Fibroblast of skin of right quadriceps (primary cell): Measurements from ENCODE around the gene PGAM5.

Source experiments
- DNase-seq: peaks from one replicate; pipeline ENCODE4 v3.0.0-alpha.2; 2013

PGAM5 gene

GRCh38 chr12:132710405-132711079, at the start of gene PGAM5:
TSS of gene PGAM5 (plus strand) at chr12:132710842. CDS start at chr12:132710877, 35 bp downstream.
- DNase-seq, result peak; percentile 75

GRCh38 chr12:132660996-132661395, 49.6 kb upstream of the PGAM5 start:
- DNase-seq, result no peak

- DNase-seq, result no peak
Observed at GRCh38 chr12:132661972-132662371, 48.7 kb upstream of the PGAM5 start.

- DNase-seq, result no peak
Observed at GRCh38 chr12:132662901-132663755, 47.5 kb upstream of the PGAM5 start.

- DNase-seq, result no peak
Observed at GRCh38 chr12:132664206-132665148, 46.2 kb upstream of the PGAM5 start.

- no peak for DNase-seq
Observed at GRCh38 chr12:132665149-132665491, 45.5 kb upstream of the PGAM5 start.

- DNase-seq, result no peak
Observed at GRCh38 chr12:132665794-132666193, 44.8 kb upstream of the PGAM5 start.

- no peak for DNase-seq
Observed at GRCh38 chr12:132668191-132669088, 42.2 kb upstream of the PGAM5 start.

- no peak for DNase-seq
Observed at GRCh38 chr12:132669166-132669879, 41.3 kb upstream of the PGAM5 start.

GRCh38 chr12:132672116-132672515, 38.5 kb upstream of the PGAM5 start:
- no peak for DNase-seq

- no peak for DNase-seq
Observed at GRCh38 chr12:132672678-132673077, 38.0 kb upstream of the PGAM5 start.

- DNase-seq, result no peak
Observed at GRCh38 chr12:132673288-132674179, 37.1 kb upstream of the PGAM5 start.

- no peak for DNase-seq
Observed at GRCh38 chr12:132674561-132674960, 36.1 kb upstream of the PGAM5 start.

- no peak for DNase-seq
Observed at GRCh38 chr12:132675757-132676432, 34.7 kb upstream of the PGAM5 start.

- DNase-seq, result no peak
Observed at GRCh38 chr12:132677492-132677891, 33.1 kb upstream of the PGAM5 start.

- DNase-seq, result no peak
Observed at GRCh38 chr12:132685400-132685799, 25.2 kb upstream of the PGAM5 start.

- DNase-seq, result no peak
Observed at GRCh38 chr12:132686825-132687210, 23.8 kb upstream of the PGAM5 start.

- DNase-seq, result peak; percentile 97
Observed at GRCh38 chr12:132687211-132688164, 23.2 kb upstream of the PGAM5 start, which contains the start of the genes POLE and PXMP2. TSS of gene POLE (minus strand) at chr12:132687342. CDS start at chr12:132687315, 27 bp downstream. TSS of gene PXMP2 (plus strand) at chr12:132687587. CDS start at chr12:132687671, 84 bp downstream.
